ENCODE data around the gene DNAJB2.
"Not testable (repeated sequence)": the region's sequence is repeated elsewhere in the genome, so short reads cannot be mapped to it uniquely, and the experiment has no call there.

DNAJB2 gene

GRCh38 chr2:219306047-219306446 is 26.9 kb downstream of the DNAJB2 start:
- DNase-seq: no peak

- DNase-seq: no peak
Observed at GRCh38 chr2:219308142-219309101, 29.3 kb downstream of the DNAJB2 start.

- peak; percentile 30 for DNase-seq
Observed at GRCh38 chr2:219309278-219309677, 30.1 kb downstream of the DNAJB2 start, which contains the start of gene PTPRN. Gene PTPRN, minus strand, starts transcription at chr2:219309401. Its CDS starts 69 bp downstream, at chr2:219309332.

GRCh38 chr2:219312683-219313263 is 33.6 kb downstream of the DNAJB2 start:
- DNase-seq: not testable (repeated sequence)

GRCh38 chr2:219314804-219315468 is 35.8 kb downstream of the DNAJB2 start:
- no peak for DNase-seq

GRCh38 chr2:219323434-219323833 is 44.3 kb downstream of the DNAJB2 start:
- DNase-seq: no peak

GRCh38 chr2:219325136-219325535 is 46.0 kb downstream of the DNAJB2 start:
- no peak for DNase-seq

- DNase-seq: no peak
Observed at GRCh38 chr2:219325657-219326315, 46.6 kb downstream of the DNAJB2 start.

GRCh38 chr2:219327719-219328118 is 48.6 kb downstream of the DNAJB2 start:
- peak; percentile 54 for DNase-seq

- DNase-seq: no peak
Observed at GRCh38 chr2:219331560-219332213, 52.5 kb downstream of the DNAJB2 start.

GRCh38 chr2:219332542-219332941 is 53.4 kb downstream of the DNAJB2 start, which contains the start of gene RESP18:
Gene RESP18, minus strand, starts transcription at chr2:219332744.
- DNase-seq: no peak

- DNase-seq: no peak
Observed at GRCh38 chr2:219334076-219334475, 54.9 kb downstream of the DNAJB2 start.

GRCh38 chr2:219335373-219335786 is 56.2 kb downstream of the DNAJB2 start:
- DNase-seq: no peak
